Amniotic stem cell (primary cell): ENCODE results near the gene AK5.
A peak's percentile ranks its signal among the peaks of the same experiment; 100 is the strongest.

ENCODE experiments used
- DNase-seq: peaks from one replicate; lab custom pipeline; 2025; lab: John Stamatoyannopoulos, UW

The AK5 gene

DNA sequence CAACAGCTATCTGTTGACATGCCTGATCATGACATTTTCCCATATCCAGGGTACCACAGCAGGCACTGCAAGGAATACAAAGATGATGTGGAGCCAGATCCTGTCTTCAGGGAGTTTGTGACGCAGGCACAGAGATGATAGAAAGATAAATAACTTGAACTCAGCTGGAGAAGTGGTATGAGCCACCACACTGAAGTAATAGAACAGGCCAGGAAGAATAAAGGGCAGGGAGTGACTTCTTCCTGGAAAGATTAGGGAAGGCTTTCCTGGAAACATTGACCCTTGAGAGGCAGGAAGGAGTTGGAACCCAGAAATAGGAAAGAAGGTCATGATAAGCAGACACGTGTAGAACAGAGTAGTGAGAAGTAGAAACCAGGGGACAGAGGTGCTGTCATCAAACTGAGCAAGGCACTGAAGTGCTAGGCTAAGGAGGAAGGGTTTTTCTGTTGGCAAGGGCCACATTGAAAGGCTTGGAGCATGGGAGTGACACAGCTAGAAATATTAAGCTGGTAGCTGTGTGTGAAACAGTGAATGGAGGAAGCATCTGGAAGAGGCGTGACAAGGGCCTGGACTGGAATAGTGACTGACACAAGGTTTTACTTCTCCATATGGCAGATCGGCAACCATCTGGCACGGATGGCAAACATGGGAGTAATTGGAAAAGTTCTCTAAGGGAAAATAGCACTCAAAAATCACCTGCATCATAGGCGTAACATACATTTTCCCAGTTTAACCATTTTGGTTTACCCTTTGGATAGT, 68.4 kb downstream of the AK5 start:
- DNase-seq: no peak

DNA sequence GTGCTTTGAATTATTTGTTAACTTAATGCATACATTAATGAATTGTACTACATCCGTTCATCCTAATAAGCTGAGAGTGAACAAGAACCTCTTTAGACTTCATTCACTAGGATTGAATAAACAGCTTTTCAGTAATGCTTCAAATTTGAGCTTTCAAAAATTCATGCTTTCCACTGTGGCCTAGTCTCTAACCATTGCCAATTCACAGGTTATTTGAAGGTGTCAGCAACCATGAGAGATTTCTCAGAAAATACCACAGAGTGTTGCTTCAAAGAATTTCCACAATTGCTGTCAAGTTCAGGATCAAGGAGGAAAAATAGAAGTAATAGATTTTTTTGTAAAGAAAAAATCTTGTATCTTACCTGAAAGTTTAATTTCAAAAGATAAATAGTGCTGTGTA, 72.7 kb downstream of the AK5 start:
- no peak for DNase-seq

DNA sequence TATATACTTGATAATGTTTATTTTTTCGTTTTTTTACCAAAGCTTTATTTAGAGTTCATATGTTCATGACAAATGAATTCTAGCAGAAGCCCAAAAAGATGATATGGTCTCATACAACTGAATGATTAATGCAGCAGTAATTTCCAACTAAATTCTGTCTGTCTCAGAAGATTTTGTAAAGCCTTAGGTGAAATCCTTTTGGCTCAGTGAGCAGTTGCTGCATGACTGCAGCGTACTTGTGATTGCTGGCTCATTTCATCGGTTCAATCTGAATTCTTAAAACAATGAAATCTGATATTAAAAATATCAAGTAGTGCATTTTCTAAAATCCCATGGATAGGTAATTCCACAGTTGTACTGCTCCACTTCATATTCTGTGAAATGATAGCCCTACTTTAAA, 73.2 kb downstream of the AK5 start:
- no peak for DNase-seq

DNA sequence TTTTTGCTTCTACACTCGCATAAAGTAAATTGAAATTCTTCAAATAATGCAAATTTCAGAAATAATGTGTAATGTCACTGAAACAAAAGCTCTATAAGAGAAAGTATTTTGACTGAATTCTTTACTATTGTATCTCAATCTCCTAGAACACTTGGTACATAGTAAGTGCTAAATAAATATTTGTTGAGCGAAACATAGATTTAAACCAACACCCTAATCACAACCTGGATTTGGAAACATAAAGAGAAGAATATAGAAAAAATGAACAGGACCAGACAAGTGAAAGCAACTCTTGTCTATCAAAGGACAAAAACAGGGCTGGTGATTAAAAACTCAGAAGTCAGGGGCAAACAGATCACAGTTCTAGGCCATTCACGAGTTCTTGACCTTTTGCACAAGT, 74.3 kb downstream of the AK5 start:
- no peak for DNase-seq

DNA sequence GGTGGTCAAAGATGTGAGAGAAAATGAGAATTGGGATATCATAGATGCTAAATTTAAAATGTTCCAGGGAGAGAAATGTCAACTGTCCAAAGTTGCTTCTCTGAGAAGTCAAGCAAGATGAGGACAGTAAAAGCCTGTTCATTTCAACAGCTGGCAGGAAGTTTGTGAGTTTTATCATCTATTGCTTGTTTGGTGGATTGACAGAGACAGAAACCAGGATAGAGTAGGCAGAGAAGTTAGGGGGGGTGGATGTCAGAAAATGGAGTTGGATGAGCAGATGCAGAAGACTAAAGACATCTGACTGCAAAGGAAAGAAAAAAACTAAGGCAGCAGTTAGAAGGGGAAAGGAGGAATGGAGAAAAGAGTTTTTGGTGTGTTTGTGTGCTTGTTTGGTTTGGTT, 78.4 kb downstream of the AK5 start:
- DNase-seq: no peak

DNA sequence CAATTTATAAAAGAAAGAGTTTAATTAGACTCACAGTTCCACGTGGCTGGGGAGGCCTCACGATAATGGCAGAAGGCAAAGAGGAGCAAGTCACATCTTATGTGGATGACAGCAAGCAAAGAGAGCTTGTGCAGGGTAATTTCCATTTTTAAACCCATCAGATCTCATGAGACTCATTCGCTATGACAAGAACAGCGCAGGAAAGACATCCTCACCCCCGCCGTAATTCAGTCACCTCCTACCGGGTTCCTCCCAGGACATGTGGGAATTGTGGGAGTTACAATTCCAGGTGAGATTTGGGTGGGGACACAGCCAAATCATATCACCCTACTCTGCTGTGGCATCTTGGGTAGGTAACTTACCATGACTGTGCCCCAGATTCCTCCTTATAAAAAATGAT, 79.8 kb downstream of the AK5 start:
- DNase-seq: no peak

DNA sequence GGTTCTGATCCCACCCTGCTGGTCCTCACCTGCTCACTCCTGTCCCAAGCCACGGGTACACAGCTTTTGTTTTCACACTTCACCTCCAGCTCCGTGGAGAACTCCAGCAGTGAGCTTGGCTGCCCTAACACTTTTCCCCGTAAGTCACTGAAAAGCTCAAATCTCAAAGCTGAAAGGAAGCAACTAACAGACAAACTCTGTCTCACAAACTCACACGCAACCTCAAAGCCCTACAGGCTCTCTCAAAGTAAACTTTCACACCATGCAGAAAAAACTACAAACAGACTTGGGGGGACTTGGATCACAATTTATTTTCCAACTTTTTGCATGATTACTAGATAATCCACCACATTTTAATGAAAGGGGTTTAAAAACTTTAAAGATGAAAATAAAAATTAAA, 88.3 kb downstream of the AK5 start:
- DNase-seq: no peak

DNA sequence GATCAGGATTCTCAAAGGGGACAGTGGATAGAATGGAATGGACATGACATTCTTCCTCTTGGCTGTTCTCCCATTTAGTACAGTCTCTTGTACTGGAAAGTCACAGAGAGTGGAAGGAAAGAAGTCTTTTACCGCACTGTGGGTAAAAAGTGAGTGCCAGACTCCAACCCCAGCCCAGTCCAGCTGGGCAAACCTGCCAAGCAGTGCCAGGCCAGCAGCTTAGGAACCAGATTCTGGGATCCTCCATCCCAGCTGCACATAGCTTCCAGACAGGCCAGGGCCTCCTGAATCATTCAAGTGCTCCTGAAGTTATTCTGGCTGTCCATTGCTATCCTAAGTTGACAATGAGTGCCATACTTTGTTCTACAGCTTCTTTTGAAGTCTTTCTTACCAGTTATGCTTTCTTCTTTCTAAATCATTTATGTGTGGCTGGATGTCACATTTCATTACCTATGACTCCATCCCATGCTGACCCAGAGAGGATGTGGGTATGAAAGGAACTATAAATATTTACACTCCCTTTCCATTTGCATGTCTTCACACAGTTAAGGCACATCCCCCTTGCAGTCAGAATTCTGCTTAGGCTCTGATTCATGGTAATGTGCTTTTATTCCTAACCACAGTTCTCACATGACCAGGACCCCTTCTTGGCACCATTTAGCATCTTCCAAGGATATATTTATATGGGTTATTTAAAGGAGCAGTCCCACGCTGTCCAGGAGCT, 88.9 kb downstream of the AK5 start:
- DNase-seq: peak; percentile 58

DNA sequence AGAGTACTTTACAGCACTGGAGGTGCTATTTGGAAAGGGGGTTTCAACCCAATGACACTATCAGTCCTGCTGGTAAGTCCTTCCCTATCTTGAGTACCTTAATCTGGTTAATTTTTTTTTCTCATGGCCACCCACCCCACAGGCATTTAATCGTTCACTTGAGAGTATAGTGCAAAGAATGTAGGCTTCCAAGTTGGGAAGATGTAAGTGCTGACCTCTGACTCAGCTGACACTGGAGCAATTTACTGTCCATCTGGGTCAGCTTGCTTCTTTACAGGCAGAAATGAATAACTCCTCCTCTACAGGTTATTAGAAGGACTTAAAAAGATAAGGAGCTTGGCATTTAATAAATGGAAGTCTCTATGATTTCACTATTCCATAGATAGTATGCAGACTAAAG, 89.6 kb downstream of the AK5 start:
- no peak for DNase-seq

DNA sequence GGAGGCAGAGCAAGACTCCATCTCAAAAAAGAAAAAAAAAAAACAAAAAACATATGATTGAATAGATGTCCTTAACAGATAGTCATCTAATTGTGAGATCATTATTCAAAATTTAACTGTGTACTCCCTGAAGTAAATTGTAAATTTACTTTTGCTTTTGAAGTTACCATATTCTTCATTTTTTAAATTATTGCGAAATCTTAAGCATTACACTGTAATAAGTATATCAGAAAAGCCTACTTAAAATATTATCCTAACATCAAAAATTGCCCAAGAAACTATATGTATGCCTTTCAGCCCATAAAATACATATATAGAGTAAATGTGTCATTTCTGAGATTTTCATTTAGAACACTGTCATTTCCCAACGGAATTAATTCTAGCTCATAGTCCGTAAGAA, 91.9 kb downstream of the AK5 start:
- no peak for DNase-seq

DNA sequence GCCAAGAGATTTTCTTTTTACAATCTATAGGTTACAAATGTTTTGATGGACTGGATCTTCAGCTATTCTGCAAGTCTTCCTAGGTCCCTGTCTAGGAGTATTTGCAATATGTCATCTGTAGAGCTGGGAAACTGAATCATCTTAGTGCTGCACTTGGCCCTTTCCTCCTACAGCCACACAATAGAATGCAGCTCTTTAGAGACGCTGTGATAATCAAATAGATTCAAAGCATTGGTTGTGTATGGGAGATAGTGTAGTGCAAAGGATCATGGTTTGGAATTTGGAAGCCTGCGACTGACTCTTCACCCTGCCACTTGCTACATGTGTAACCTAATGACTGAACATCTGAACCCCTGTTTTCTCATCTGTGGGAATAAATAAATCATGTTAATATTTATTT, 93.7 kb downstream of the AK5 start:
- DNase-seq: no peak

DNA sequence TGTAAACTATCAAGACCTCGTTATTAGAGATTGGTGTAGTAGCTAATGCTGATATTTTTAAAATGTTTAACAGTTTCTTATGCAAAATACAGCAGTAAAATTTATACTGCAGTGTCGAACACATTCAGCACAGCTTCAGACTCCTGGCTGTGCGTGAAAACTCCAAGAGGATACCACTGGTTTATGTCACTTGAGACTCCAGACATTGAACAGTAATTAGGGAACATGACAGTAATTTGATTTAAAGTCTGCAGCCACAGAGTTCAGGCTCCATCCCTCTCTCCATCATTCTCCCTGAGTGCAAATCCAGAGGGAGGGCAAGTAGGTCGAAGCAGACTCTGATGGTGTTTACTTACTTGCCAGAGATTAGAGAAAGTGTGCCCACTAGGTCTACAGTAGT, 94.2 kb downstream of the AK5 start:
- no peak for DNase-seq

DNA sequence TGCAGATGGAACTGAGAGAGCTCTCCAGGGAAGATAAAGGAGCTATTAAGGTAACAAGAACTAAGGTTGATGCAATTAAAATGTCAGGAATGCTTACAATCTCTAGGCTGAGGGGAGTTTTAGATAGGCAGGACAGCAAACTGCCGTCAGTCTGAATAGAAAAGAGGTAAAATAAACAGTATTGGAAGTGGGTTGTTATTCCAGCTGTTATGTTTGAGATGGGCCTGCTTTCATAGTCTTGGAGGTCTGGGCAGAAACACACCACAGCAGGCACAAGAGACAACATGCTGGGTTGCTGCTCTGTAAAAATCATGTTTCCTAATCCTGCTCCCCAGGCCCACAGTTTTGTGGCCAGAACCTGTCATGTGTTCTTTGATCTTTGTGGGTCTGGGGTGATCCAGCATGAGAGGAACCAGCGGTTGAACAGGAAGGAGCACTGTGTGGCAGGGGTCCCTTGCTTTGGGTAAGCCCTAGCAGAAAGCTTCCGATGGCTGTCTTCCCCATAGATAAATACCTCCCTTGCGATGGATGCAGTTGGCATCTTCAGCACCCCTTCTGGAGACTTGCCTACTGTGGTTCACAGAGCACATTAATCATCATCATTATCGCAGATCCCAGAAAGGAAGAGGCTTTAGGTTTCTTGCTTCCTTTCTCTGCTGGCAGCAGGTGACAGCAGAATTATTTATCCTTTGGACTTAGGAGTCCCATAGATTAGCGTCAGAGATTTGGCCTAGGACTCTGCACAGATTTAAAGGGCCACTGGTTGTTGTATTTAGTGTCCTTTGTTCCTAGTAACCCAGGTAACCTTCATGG, 97.1 kb downstream of the AK5 start:
- DNase-seq: no peak

DNA sequence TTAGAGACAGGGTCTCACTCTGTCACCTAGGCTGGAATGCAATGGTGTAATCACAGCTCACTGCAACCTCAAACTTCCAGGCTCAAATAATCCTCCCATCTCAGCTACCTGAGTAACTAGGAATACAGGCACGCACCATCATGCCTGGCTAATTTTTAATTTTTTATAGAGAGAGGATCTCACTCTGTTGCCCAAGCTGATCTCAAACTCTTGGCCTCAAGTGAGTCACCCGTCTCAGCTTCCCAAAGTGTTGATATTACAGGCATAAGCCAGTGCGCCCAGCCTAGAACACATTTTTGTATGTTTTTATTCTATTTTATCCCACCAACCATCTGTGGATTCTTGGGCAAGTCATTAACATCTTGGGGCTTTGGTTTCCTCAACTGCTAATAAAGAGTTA, 100.5 kb downstream of the AK5 start:
- no peak for DNase-seq

DNA sequence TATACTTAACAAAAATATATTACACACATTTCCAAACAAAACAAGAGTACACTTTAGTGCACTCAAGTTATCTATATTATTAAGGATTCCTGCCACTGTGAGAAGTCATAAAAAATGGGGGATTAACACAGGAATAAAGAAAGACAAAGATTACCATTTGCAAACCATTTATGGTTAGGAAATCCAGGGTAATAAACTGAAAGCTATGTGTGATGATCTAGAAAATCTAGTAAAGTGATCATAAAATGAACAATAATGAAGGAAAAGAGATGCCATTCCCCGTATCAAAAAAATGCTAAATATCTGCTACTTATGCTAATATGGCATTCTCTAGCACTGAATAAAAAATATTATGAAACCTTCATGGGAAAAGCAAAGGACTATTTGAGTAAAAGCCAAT, 101.4 kb downstream of the AK5 start:
- DNase-seq: no peak

DNA sequence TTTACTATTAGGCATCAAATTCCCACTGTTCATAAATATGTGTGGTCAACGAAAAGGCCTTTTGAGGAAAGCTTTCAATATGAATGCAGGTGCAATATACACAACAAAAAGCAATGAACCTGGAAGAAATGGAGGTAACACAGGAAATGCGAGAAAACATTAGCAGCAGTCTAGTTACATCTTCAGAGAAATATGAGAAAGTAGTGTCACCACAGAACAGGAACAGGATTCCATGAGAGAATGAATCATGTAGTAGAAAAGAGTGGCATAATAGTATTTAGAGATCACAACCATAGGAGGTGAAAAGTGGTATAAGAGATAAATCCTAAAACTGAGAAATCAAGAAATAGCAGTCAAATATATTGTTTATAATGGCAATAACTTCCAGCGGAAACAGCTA, 103.7 kb downstream of the AK5 start:
- no peak for DNase-seq

DNA sequence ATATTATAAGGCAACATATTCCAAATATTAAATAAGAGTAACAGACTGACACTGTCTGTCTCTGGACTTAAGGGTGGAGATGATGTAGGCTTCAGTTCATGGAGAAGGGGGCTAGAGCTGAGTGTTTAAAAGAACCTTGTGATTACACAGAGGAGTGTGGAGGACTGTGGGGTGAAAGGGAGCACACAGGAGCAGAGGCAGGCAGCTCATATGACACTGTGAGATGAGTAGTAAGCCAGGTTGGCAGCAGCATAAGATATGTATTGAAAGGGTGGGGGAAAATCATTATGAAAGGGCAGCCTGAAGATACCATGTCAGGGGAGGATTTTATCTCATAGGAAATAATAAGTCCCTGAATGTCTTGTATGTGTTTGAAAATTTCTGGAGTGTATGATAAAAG, 104.5 kb downstream of the AK5 start:
- DNase-seq: no peak

DNA sequence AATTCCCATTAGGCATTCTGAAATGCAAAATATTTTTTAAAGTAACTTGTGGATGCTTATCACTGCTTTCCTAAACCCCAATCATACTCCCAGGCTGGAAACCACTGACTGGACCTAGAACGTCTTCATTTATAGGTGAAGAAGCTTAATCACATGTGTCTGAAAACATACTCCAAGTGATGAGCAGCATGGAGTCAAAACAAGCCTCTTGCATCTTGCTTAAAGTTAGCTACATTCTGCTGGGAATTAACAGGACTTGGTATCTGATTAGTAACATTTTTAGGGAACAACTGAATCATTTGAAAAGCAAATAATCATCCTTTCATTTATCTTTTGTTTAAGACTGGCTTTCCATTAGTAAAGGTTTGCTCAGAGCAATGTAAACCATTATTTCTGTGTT, 105.7 kb downstream of the AK5 start:
- no peak for DNase-seq

DNA sequence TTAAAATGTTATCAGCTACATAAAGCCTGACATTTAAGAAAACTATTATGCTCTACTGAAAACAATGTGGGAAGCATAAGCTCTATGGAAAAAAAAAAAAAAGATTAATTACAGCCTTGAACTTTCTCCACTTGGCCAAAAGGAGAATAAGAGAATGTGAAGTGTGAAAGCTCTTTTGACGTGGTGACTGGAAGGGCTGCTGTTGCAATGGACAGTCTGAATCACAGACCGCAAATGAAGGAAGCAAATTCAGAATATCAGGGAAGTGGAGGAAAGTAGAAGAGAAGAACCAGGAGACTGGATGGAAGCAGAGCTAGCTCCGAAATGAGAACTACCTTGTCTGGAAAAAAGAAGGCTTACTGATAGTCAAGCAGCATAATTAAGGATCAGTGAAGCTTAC, 106.8 kb downstream of the AK5 start:
- DNase-seq: no peak

DNA sequence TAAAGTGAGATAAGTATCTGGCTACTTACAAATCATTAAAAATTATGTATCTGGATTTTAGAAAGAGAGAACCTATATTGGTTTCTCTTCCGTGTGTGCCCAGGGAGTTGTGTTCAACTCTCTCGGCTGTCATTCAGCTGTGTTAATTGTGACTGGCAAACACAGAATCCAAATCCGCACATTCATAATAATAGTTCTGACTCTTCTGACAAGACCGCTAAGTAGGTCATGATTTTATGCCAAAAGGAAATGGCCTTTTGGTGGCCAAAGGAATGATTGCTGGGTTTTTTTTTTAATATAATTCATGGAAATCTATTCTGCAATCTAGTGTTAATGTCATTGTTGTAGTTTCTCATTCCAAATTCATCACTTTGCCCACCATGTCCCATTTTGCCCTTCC, 110.7 kb downstream of the AK5 start:
- no peak for DNase-seq

DNA sequence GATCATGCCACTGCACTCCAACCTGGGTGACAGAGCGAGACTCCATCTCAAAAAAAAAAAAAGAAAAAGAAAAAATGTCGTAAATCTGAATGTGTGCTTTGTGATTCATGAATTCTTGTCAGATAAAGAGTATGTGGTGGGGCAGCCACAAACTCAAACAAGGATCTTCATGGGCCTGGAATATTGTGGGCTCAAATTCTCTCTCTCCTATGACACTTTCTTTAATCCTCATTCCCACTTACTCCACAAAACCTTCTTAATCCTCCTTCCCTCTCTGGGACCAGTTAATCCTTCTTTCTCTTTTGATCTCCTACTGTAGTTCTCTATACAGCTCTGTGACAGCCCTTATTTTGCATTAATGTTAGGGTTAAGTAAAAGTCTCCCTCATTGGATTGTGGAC, 112.3 kb downstream of the AK5 start:
- DNase-seq: no peak

DNA sequence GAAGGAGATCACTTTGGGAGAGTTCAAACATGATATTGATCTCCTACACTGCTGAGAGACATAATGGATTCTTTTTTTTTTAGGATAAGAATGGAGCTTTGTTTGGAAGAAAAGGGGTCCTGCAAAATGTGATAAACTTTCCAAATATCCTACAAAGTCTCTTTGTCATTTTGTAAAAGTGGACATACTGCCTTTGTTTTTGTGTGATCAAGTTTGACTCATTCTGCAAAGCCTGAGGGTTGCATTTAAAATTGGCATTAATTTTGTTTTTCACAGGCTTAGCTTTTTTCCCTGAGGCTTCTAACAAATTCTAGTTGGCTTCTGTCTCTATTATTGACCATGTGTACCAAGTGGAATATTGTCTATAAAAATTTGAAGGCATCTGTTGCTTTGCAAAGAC, 113.2 kb downstream of the AK5 start:
- no peak for DNase-seq

DNA sequence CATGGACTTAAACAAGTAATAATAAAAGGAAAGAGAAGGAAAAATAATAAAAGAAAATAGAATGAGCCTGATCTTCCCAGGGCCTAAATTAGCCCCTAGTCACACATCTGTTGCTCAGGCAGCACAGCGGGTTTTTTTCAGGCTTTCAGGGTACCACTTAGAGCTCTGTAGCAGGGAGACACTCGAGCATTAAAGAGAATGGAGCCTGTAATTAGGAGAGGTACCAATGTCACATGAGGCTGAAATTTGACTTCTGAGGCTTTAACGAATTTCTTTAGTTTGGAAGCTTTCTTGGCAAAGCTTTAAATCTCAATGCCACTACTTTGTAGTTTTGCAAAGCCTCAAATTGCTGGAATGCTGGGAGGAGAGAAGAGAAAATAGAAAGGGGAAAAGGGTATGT, 116.3 kb downstream of the AK5 start:
- DNase-seq: no peak
